ENCODE measurements around the gene GALNT16. TPM values are rescaled to one million over a fixed set of nuclear protein-coding genes. Genes with fewer than 3 reads are reported as not detected.

Gene GALNT16
- total RNA-seq, 2 experiments from 2014 or later: not detected

DNA sequence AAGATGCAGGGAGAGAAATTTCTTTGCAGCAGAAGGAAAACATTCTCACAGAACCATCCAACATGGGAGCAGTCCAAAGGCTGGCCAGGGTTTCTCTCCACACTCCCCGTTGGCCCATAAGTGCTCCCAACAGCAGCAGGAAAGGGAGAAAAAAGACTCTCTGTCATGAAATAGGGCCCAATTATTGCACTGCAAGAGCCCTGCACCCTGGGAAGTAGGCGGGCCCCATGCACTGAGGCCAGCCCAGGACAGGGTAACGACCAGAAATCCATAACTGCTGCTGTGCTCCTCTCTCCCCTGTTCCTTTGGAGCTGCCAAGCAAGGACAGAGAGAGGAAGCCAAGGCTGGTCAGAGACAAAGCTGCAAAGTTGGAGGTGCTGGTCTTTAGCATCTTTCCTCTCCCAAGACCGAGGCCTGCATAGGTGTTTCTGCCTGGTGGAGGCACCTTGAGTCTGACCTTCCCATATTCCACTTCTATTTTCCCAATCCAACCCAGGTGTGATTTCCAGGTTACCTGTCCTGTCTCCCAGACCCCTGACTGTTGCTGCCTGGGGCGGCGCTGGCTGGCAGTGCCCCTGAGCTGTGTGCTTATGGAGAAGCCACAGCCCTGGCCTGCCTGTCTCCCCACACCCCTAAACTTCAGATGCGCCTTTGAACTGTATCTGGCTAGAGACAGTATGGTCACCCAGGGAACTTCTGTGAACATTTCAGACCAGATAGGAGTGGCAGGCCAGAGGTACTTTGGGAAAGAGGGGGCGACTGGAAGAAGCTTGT is 6.8 kb downstream of the GALNT16 start:
- ATAC-seq (ENCODE audit: poor library complexity) (no peak), DNase-seq (no peak)
- Histone ChIP-seq H3K36me3 (ENCODE audit: insufficient read depth, low read length) (no peaks in the 10 kb centered on the region), H3K27ac (ENCODE audit: low read depth in 1 of 2, low read length in 2 of 2) (no peak overlapping the region), H3K27me3 (ENCODE audit: control insufficient read depth in 1 of 2, insufficient read depth in 2 of 2, low read length in 2 of 2) (peaks cover 20 to 33% of the 10 kb centered on the region in 2 experiments), H3K4me1 (ENCODE audit: insufficient read depth, low read length) (no peaks in the 10 kb centered on the region), H3K9me3 (ENCODE audit: control insufficient read depth in 1 of 2, insufficient read depth in 1 of 2, low read length in 2 of 2) (no peaks in the 10 kb centered on the region), H3K4me3 (ENCODE audit: low read length) (no peak overlapping the region)
- Mint-ChIP-seq H3K27ac (no peak overlapping the region), H3K27me3 (peaks cover 34% of the 10 kb centered on the region), H3K36me3 (ENCODE audit: low read depth) (no peaks in the 10 kb centered on the region), H3K9me3 (no peaks in the 10 kb centered on the region), H3K4me3 (no peak overlapping the region), H3K4me1 (ENCODE audit: low read depth) (no peaks in the 10 kb centered on the region)
- CTCF ChIA-PET: no interaction called here
- TF ChIP-seq, protein P1, sequence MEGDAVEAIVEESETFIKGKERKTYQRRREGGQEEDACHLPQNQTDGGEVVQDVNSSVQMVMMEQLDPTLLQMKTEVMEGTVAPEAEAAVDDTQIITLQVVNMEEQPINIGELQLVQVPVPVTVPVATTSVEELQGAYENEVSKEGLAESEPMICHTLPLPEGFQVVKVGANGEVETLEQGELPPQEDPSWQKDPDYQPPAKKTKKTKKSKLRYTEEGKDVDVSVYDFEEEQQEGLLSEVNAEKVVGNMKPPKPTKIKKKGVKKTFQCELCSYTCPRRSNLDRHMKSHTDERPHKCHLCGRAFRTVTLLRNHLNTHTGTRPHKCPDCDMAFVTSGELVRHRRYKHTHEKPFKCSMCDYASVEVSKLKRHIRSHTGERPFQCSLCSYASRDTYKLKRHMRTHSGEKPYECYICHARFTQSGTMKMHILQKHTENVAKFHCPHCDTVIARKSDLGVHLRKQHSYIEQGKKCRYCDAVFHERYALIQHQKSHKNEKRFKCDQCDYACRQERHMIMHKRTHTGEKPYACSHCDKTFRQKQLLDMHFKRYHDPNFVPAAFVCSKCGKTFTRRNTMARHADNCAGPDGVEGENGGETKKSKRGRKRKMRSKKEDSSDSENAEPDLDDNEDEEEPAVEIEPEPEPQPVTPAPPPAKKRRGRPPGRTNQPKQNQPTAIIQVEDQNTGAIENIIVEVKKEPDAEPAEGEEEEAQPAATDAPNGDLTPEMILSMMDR (IDR thresholded peaks at IDR 0.05): no peak
- POLR2A ChIA-PET: no interaction called here
- intact Hi-C loops (cut with DNase I, micrococcal nuclease): no loop called here

DNA sequence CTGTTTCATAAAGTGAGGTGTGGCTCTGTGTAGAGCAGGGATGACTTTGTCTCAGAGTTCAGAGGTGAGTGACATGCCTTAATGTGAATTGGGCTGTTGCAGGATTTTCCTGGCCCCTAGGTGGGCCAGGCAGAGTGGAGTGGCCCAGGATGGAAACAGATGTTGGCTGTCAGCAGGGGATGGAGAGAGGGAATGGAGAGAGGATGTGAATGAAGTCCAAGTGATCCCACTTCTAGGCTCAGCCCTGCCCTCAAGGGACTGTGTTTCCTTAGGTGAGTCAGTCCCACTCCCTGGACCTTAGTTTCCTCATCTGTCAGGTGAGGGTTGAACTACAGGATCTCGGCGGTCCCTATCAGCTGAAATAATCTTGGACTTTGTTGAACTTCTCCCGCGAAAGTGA is 7.5 kb downstream of the GALNT16 start:
- H3K9me3 ChIP-seq (ENCODE audit: control insufficient read depth in 1 of 2, insufficient read depth in 1 of 2, low read length in 2 of 2): no peaks in the 10 kb centered on the region
- H3K4me1 ChIP-seq (ENCODE audit: insufficient read depth, low read length): no peaks in the 10 kb centered on the region
- no peak for DNase-seq
- Mint-ChIP-seq H3K27me3 (peaks cover 26% of the 10 kb centered on the region), H3K9me3 (no peaks in the 10 kb centered on the region), H3K36me3 (ENCODE audit: low read depth) (no peaks in the 10 kb centered on the region), H3K4me1 (ENCODE audit: low read depth) (no peaks in the 10 kb centered on the region), H3K4me3 (no peak overlapping the region), H3K27ac (no peak overlapping the region)
- H3K27me3 ChIP-seq (ENCODE audit: control insufficient read depth in 1 of 2, insufficient read depth in 2 of 2, low read length in 2 of 2): peaks cover 13 to 26% of the 10 kb centered on the region in 2 experiments
- H3K4me3 ChIP-seq (ENCODE audit: low read length): no peak overlapping the region
- ChIA-PET POLR2A (no interaction called here), CTCF (no interaction called here)
- TF ChIP-seq, protein P1 (IDR thresholded peaks at IDR 0.05): no peak
- H3K27ac ChIP-seq (ENCODE audit: low read depth in 1 of 2, low read length in 2 of 2): no peak overlapping the region
- no peaks in the 10 kb centered on the region for H3K36me3 ChIP-seq (ENCODE audit: insufficient read depth, low read length)
- ATAC-seq (ENCODE audit: poor library complexity): no peak
- intact Hi-C loops (cut with DNase I, micrococcal nuclease): no loop called here

DNA sequence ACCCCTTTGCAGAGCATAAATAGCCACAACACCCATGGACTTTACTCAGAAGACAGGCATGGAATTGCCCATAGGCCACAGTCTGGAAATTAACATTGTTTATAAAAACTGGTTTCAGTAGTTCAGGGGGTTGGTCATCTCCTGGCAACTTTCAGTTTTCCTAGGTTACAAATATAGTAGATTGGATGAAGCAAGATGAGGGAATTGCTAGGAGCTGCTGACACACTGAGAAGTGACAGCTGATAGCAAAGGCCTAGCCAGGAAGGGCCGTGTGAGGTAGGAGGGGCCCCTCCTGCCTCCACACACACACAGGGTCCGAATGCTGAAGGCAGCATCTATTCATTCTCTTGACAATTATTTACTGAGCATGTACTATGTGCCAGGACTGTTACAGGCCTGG is 8.3 kb downstream of the GALNT16 start:
- H3K36me3 ChIP-seq (ENCODE audit: insufficient read depth, low read length): no peaks in the 10 kb centered on the region
- H3K27ac ChIP-seq (ENCODE audit: low read depth in 1 of 2, low read length in 2 of 2): no peak overlapping the region
- H3K9me3 ChIP-seq (ENCODE audit: control insufficient read depth in 1 of 2, insufficient read depth in 1 of 2, low read length in 2 of 2): no peaks in the 10 kb centered on the region
- peaks cover 10 to 19% of the 10 kb centered on the region in 2 experiments for H3K27me3 ChIP-seq (ENCODE audit: control insufficient read depth in 1 of 2, insufficient read depth in 2 of 2, low read length in 2 of 2)
- Mint-ChIP-seq H3K27ac (no peak overlapping the region), H3K4me1 (ENCODE audit: low read depth) (no peaks in the 10 kb centered on the region), H3K4me3 (no peak overlapping the region), H3K27me3 (peaks cover 21% of the 10 kb centered on the region), H3K9me3 (no peaks in the 10 kb centered on the region), H3K36me3 (ENCODE audit: low read depth) (no peaks in the 10 kb centered on the region)
- POLR2A ChIA-PET: no interaction called here
- H3K4me1 ChIP-seq (ENCODE audit: insufficient read depth, low read length): no peaks in the 10 kb centered on the region
- ATAC-seq (ENCODE audit: poor library complexity) (no peak), DNase-seq (no peak)
- CTCF ChIA-PET: no interaction called here
- intact Hi-C loops (cut with DNase I, micrococcal nuclease): no loop called here
- TF ChIP-seq, protein P1 (IDR thresholded peaks at IDR 0.05): no peak
- no peak overlapping the region for H3K4me3 ChIP-seq (ENCODE audit: low read length)

All from CD4-positive, alpha-beta T cell (primary cell).